Measurements from ENCODE around the gene PNKP. TPM values are rescaled to one million over a fixed set of nuclear protein-coding genes. Genes with fewer than 3 reads are reported as not detected.

PNKP gene
- total and polyA plus RNA-seq, 2 of the 8 experiments (the other 6 are each of a cell fraction or from before 2014, with no cell fraction given), result 45.8 to 105 TPM

- TF ChIP-seq CTBP2 (IDR thresholded peaks at IDR 0.05; ENCODE audit: borderline replicate concordance, insufficient read depth, insufficient read length, low read length) (no peak), RAD21 (IDR thresholded peaks at IDR 0.05 in 1 of 2, conservative IDR thresholded peaks at IDR 0.05 in 1 of 2; ENCODE audit: low read depth in 2 of 2, low read length in 2 of 2) (no peak), CHD1 (IDR thresholded peaks at IDR 0.05; ENCODE audit: low read depth, low read length) (no peak), ATF3 (IDR thresholded peaks at IDR 0.05; ENCODE audit: insufficient read depth, low read depth, low read length) (no peak), KDM5A (IDR thresholded peaks at IDR 0.05; ENCODE audit: low read length) (no peak), NRF1 (IDR thresholded peaks at IDR 0.05; ENCODE audit: low read depth, low read length) (no peak), ZNF274 (IDR thresholded peaks at IDR 0.05; ENCODE audit: borderline replicate concordance, extremely low read depth, low read length) (no peak), JUN (IDR thresholded peaks at IDR 0.05; ENCODE audit: low read depth, low read length) (no peak), GABPA (IDR thresholded peaks at IDR 0.05; ENCODE audit: borderline replicate concordance, insufficient read depth, low read length) (no peak)
Measured at GRCh38 chr19:49861541-49862378, 5.6 kb downstream of the PNKP start (continued).

Measured in H1 (cell line).